ENCODE measurements around the gene LRP8. TPM values are rescaled to one million over a fixed set of nuclear protein-coding genes. Genes with fewer than 3 reads are reported as not detected.

Gene LRP8
- total and polyA plus RNA-seq, 2 experiments from 2014 or later, result 27.8 to 71.1 TPM

DNA sequence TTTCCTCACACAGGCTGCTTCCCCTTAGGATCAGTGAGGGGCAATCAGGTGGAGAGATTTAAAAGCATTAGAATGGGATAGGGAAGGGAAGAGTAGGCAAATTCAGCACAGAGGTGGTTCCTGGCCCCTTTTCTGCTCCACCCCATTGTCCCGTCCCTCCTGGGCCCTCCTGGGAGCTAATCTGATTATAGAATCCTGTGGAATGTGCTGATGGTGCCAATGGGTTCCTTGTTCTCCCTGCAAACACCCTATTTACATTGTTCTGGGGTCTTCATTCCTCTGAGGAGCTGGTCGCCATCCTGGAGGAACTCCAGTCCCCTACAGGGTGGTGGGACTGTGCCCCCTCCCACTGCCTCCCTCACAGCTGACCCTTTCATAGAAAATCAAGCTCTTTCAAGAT lies 34.4 kb upstream of the LRP8 start (continued):
- no peak for TF ChIP-seq EZH2phosphoT487 (IDR thresholded peaks at IDR 0.05; ENCODE audit: unreplicated experiment)
- TF ChIP-seq, protein P1, sequence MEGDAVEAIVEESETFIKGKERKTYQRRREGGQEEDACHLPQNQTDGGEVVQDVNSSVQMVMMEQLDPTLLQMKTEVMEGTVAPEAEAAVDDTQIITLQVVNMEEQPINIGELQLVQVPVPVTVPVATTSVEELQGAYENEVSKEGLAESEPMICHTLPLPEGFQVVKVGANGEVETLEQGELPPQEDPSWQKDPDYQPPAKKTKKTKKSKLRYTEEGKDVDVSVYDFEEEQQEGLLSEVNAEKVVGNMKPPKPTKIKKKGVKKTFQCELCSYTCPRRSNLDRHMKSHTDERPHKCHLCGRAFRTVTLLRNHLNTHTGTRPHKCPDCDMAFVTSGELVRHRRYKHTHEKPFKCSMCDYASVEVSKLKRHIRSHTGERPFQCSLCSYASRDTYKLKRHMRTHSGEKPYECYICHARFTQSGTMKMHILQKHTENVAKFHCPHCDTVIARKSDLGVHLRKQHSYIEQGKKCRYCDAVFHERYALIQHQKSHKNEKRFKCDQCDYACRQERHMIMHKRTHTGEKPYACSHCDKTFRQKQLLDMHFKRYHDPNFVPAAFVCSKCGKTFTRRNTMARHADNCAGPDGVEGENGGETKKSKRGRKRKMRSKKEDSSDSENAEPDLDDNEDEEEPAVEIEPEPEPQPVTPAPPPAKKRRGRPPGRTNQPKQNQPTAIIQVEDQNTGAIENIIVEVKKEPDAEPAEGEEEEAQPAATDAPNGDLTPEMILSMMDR (conservative IDR thresholded peaks at IDR 0.05; ENCODE audit: low read depth in 2 of 2), result no peak
- TF ChIP-seq JUNB (IDR thresholded peaks at IDR 0.05; ENCODE audit: unreplicated experiment), result no peak
- TF ChIP-seq CREB1 (CRISPR knock-in tag; IDR thresholded peaks at IDR 0.05; ENCODE audit: low read depth), result no peak
- no peak for TF ChIP-seq EZH2 (IDR thresholded peaks at IDR 0.05; ENCODE audit: low read depth, unreplicated experiment)
- no peak for TF ChIP-seq STAT1 (IDR thresholded peaks at IDR 0.05; ENCODE audit: unreplicated experiment)
- no peak for TF ChIP-seq POLR2AphosphoS5 (IDR thresholded peaks at IDR 0.05; ENCODE audit: low read depth)
- TF ChIP-seq ZNF331 (CRISPR knock-in tag; IDR thresholded peaks at IDR 0.05; ENCODE audit: low read depth), result no peak
- TF ChIP-seq ZNF114 (CRISPR knock-in tag; IDR thresholded peaks at IDR 0.05), result no peak

DNA sequence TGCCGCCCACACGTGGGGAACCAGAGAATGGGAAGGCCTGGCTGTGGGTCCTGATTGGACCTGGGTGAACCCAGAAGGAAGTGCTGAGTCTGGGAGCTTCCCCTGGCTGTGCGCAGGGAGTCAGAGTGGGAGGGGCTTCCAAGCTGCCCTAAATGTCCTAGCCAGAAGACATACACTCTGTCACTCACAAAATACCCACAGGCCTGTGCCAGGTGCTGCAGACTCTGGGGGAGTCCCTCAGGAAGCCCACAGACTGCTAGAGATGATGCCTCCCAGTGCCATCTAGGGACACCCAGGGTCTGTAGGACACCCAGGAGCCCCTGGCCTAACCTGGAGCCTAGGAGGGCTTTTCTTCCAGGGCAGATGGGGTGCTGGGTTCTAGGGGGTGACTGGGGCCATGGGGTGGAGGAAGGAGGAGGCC lies 33.7 kb upstream of the LRP8 start:
- Mint-ChIP-seq H3K36me3 (ENCODE audit: low read depth) (no peaks in the 10 kb centered on the region; the same call in 2 of the 3 replicates), H3K27ac (no peak overlapping the region), H3K27me3 (ENCODE audit: insufficient read depth, low read depth, poor library complexity) (peaks cover 31% of the 10 kb centered on the region), H3K4me1 (no peaks in the 10 kb centered on the region; the same call in 2 of the 3 replicates), H3K4me3 (no peak overlapping the region), H3K9me3 (peaks cover 6% of the 10 kb centered on the region; the same call in 2 of the 3 replicates)
- Histone ChIP-seq H3K4me3 (no peak overlapping the region), H3F3A (replicated peaks; ENCODE audit: low read depth) (no peaks in the 10 kb centered on the region), H2AFZ (no peak overlapping the region), H3K4me1 (ENCODE audit: insufficient read depth) (no peaks in the 10 kb centered on the region), H3K79me2 (replicated peaks; ENCODE audit: insufficient read depth) (no peaks in the 10 kb centered on the region), H4K20me1 (replicated peaks; ENCODE audit: insufficient read depth) (no peaks in the 10 kb centered on the region), H3K4me2 (no peak overlapping the region), H3K27me3 (ENCODE audit: insufficient read depth) (no peaks in the 10 kb centered on the region), H3K36me3 (ENCODE audit: insufficient read depth) (no peaks in the 10 kb centered on the region), H3K9me2 (ENCODE audit: insufficient read depth) (no peaks in the 10 kb centered on the region), H3K27ac (ENCODE audit: low read depth) (no peak overlapping the region)
- no peak for DNase-seq (ENCODE audit: low spot score)
- no peak for ATAC-seq
- TF ChIP-seq ZNF114 (CRISPR knock-in tag; IDR thresholded peaks at IDR 0.05) (no peak), POLR2AphosphoS5 (IDR thresholded peaks at IDR 0.05; ENCODE audit: low read depth) (no peak), EZH2phosphoT487 (IDR thresholded peaks at IDR 0.05; ENCODE audit: unreplicated experiment) (no peak), STAT1 (IDR thresholded peaks at IDR 0.05; ENCODE audit: unreplicated experiment) (no peak), ETS1 (IDR thresholded peaks at IDR 0.05) (no peak), ZNF331 (CRISPR knock-in tag; IDR thresholded peaks at IDR 0.05; ENCODE audit: low read depth) (no peak), NANOG (IDR thresholded peaks at IDR 0.05; ENCODE audit: borderline replicate concordance) (no peak), CREB1 (CRISPR knock-in tag; IDR thresholded peaks at IDR 0.05; ENCODE audit: low read depth) (no peak), ZNF462 (CRISPR knock-in tag; IDR thresholded peaks at IDR 0.05) (no peak)
- TF ChIP-seq, protein P1 (conservative IDR thresholded peaks at IDR 0.05; ENCODE audit: low read depth in 2 of 2), result no peak
